Smooth muscle cell (in vitro differentiated cells): Measurements from ENCODE around the gene MRTFB. TPM values are rescaled to one million over a fixed set of nuclear protein-coding genes. Genes with fewer than 3 reads are reported as not detected.

Experiments used
- DNase-seq: peaks from one replicate; lab custom pipeline; 2025; ENCODE audit not compliant: unreplicated experiment; lab: John Stamatoyannopoulos, UW
- H2AFZ ChIP-seq: fragments of 200-600 bp; sonication (generic); 2 replicates; pipeline ENCODE4 v1.6.0; 2016; ENCODE audit warnings: antibody characterized with exemption, low read depth, mild to moderate bottlenecking
- H3F3A ChIP-seq: fragments of 200-600 bp; sonication (generic); 2 replicates; pipeline ENCODE4 v1.6.0; 2017; ENCODE audit warnings: antibody characterized with exemption, low read depth
- H3K27ac ChIP-seq: fragments of 200-600 bp; sonication (generic); 2 replicates; pipeline ENCODE4 v1.5.1; 2016; ENCODE audit warnings: low read depth, mild to moderate bottlenecking
- H3K27me3 ChIP-seq: fragments of 200-600 bp; sonication (generic); 2 replicates; pipeline ENCODE4 v1.6.1; 2016; ENCODE audit warnings: low read depth, mild to moderate bottlenecking
- H3K36me3 ChIP-seq: fragments of 200-600 bp; sonication (generic); 2 replicates; pipeline ENCODE4 v1.5.1; 2016; ENCODE audit warnings: low read depth
- H3K4me1 ChIP-seq: fragments of 200-600 bp; sonication (generic); 2 replicates; pipeline ENCODE4 v1.5.1; 2016; ENCODE audit warnings: low read depth
- H3K4me2 ChIP-seq: fragments of 200-600 bp; sonication (generic); 2 replicates; pipeline ENCODE4 v1.6.0; 2016; ENCODE audit warnings: mild to moderate bottlenecking
- H3K4me3 ChIP-seq: fragments of 200-600 bp; sonication (generic); 2 replicates; pipeline ENCODE4 v1.5.1; 2016; ENCODE audit warnings: mild to moderate bottlenecking
- H3K79me2 ChIP-seq: fragments of 200-600 bp; sonication (generic); 2 replicates; pipeline ENCODE4 v1.6.0; 2016; ENCODE audit warnings: low read depth, mild to moderate bottlenecking
- H3K9ac ChIP-seq: fragments of 200-600 bp; sonication (generic); 2 replicates; pipeline ENCODE4 v1.6.0; 2016; ENCODE audit warnings: low read depth
- H3K9me3 ChIP-seq: fragments of 200-600 bp; sonication (generic); replicated peaks from 2 replicates; pipeline ENCODE4 v1.5.1; 2016; ENCODE audit warnings: low read depth
- H4K20me1 ChIP-seq: fragments of 200-600 bp; sonication (generic); 2 replicates; pipeline ENCODE4 v1.6.0; 2016; ENCODE audit warnings: low read depth
- WGBS: methylation state at CpG from one replicate; pipeline ENCODE4 v1.1.7; 2016; ENCODE audit warnings: low lambda C conversion rate; 5-methylcytosine and 5-hydroxymethylcytosine counted together
- polyA plus RNA-seq: library from polyadenylated mRNA; unstranded; fragments of >200 nt; fragmentation: Nextera tagmentation; extraction: Ambion mirVana; gene quantifications from 2 replicates; pipeline ENCODE4 v1.2.1, GENCODE V29; 2016
- total RNA-seq: library from RNA; depleted of rRNA; stranded (reverse); fragments of >200 nt; gene quantifications from 2 replicates; pipeline ENCODE4 v1.2.3, GENCODE V29; 2014
- TF ChIP-seq, protein P1 (sequence below): fragments of 200-600 bp; sonication (generic); IDR thresholded peaks from 2 replicates; pipeline ENCODE4 v1.5.1; 2017; ENCODE audit warnings: borderline replicate concordance, mild to moderate bottlenecking, antibody characterized with exemption; ENCODE audit not compliant: insufficient read depth, poor library complexity, severe bottlenecking

Gene MRTFB
- total and polyA plus RNA-seq, 2 experiments from 2014 or later, result 6.8 to 22.6 TPM

DNA sequence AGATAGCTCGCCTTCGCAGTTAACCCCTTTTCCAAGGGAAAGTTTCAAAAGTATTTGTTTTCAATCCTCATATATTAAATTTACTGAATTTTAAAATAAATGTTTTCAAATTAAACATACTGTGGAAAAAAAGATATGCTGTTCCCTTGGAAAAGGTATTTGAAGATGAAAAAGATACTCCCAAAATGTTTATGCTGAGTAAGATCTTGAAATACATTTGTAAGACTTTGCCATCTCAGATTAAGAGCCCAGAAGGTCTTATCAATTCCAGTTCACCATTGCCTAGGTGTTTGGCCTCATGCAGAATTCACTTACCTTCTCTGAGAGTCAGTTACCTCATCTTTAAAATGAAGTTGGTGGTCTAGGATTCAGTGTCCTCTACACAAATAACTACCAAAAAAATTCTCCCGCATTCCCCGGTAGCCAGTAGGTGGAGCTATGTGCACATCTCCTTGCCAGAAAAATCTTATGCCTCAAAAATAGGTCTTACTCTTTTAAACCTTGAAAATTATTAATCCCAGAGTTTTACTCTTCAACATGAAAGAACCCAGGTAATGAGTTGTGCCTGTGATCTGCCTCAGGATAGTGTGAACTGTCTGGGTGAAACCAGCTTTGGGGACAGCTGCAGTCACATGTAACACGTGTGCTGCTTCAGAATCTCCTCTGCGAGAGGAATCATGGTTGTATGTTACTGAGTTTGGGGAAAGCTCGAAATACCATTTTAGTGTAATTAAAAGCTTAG lies 178.3 kb downstream of the MRTFB start:
- no peak overlapping the region for H3K4me3 ChIP-seq
- no peak overlapping the region for H3K9ac ChIP-seq
- no peak for DNase-seq
- H3K9me3 ChIP-seq, result no peaks in the 10 kb centered on the region
- peaks cover 10% of the 10 kb centered on the region for H3K36me3 ChIP-seq
- no peaks in the 10 kb centered on the region for H4K20me1 ChIP-seq
- no peaks in the 10 kb centered on the region for H3K79me2 ChIP-seq
- TF ChIP-seq, protein P1, sequence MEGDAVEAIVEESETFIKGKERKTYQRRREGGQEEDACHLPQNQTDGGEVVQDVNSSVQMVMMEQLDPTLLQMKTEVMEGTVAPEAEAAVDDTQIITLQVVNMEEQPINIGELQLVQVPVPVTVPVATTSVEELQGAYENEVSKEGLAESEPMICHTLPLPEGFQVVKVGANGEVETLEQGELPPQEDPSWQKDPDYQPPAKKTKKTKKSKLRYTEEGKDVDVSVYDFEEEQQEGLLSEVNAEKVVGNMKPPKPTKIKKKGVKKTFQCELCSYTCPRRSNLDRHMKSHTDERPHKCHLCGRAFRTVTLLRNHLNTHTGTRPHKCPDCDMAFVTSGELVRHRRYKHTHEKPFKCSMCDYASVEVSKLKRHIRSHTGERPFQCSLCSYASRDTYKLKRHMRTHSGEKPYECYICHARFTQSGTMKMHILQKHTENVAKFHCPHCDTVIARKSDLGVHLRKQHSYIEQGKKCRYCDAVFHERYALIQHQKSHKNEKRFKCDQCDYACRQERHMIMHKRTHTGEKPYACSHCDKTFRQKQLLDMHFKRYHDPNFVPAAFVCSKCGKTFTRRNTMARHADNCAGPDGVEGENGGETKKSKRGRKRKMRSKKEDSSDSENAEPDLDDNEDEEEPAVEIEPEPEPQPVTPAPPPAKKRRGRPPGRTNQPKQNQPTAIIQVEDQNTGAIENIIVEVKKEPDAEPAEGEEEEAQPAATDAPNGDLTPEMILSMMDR, result peak; percentile 91
- 72% methylated on average over 7 of the region's 7 CpGs for WGBS
- no peak overlapping the region for H3K27ac ChIP-seq
- H2AFZ ChIP-seq, result no peak overlapping the region
- H3F3A ChIP-seq, result no peaks in the 10 kb centered on the region
- no peaks in the 10 kb centered on the region for H3K27me3 ChIP-seq
- H3K4me2 ChIP-seq, result no peak overlapping the region
- no peaks in the 10 kb centered on the region for H3K4me1 ChIP-seq

DNA sequence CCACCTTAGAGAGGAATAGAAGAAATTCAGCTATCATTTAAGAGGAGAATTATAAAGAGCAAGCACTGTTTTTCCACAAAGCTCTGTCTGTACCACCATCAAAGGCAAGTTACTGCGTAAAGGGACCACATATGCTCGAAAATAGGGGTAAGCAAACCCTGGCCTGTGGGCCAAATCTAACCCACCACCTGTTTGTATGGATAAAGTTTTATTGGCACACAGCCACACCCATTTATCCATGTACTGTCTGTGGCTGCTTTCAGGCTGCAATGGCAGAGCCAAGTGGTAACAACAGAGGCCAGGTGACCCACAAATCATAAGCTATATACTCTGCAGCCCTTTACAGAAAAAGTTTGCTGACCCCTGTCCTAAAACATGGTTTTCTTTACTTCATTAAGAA lies 180.3 kb downstream of the MRTFB start:
- Histone ChIP-seq H3K27ac (no peak overlapping the region), H3K9me3 (no peaks in the 10 kb centered on the region), H3F3A (no peaks in the 10 kb centered on the region), H3K9ac (no peak overlapping the region), H3K79me2 (no peaks in the 10 kb centered on the region), H3K4me1 (no peaks in the 10 kb centered on the region), H3K36me3 (peaks cover 15% of the 10 kb centered on the region), H3K4me3 (no peak overlapping the region), H4K20me1 (no peaks in the 10 kb centered on the region), H3K4me2 (no peak overlapping the region), H3K27me3 (no peaks in the 10 kb centered on the region), H2AFZ (no peak overlapping the region)
- WGBS, result 100% methylated on average over 2 of the region's 2 CpGs
- TF ChIP-seq, protein P1, result no peak
- no peak for DNase-seq

DNA sequence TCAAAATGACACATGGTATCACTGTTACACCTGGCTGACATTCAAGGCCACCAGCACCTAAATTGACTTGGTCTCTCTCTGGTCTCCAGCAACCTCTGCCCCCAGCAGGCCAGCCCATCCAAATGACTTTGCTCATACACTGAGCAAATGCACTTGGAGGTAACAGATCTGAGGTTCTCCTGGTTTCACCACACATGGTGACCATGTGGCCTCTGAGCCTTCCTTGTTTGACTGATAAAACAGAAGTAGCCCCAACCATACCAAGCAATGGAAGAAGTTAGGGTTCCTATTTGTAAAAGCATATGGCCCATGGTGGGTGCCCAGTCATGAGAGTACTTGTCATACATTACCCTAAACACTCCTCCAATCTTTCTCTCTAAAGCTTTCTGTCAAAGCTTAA lies 181.7 kb downstream of the MRTFB start:
- Histone ChIP-seq H3K4me3 (no peak overlapping the region), H4K20me1 (no peaks in the 10 kb centered on the region), H2AFZ (no peak overlapping the region)

More for the DNA sequence above, 181.7 kb downstream of the MRTFB start:
- TF ChIP-seq, protein P1, result no peak
- Histone ChIP-seq H3F3A (no peaks in the 10 kb centered on the region), H3K9me3 (no peaks in the 10 kb centered on the region), H3K27ac (no peak overlapping the region), H3K27me3 (no peaks in the 10 kb centered on the region), H3K9ac (no peak overlapping the region), H3K4me2 (no peak overlapping the region), H3K79me2 (no peaks in the 10 kb centered on the region), H3K4me1 (no peaks in the 10 kb centered on the region), H3K36me3 (peaks cover 22% of the 10 kb centered on the region)
- no peak for DNase-seq
